T-helper 1 cell treated with Interleukin-12 subunit alpha and Interleukin-12 subunit beta and Interleukin-4 antibody, amounts not matched to agents 30 μg/mL and 1 μg/mL, for 36 hours (primary cell): ENCODE measurements around the gene APRT.

Source experiments
- H3K27ac Mint-ChIP-seq: one replicate; pipeline ENCODE4 v1.8.0; 2021; ENCODE audit warnings: mild to moderate bottlenecking, mixed read lengths
- H3K27me3 Mint-ChIP-seq: one replicate; pipeline ENCODE4 v1.8.0; 2021; ENCODE audit warnings: low read depth, mixed read lengths
- H3K36me3 Mint-ChIP-seq: one replicate; pipeline ENCODE4 v1.8.0; 2021; ENCODE audit warnings: low read depth, mixed read lengths
- H3K4me1 Mint-ChIP-seq: one replicate; pipeline ENCODE4 v1.8.0; 2021; ENCODE audit warnings: low read depth, mixed read lengths
- H3K4me3 Mint-ChIP-seq: one replicate; pipeline ENCODE4 v1.8.0; 2021; ENCODE audit warnings: mild to moderate bottlenecking, moderate library complexity, mixed read lengths
- H3K9me3 Mint-ChIP-seq: one replicate; pipeline ENCODE4 v1.8.0; 2021; ENCODE audit warnings: mixed read lengths

The APRT gene

GRCh38 chr16:88811769-88812512 is at the start of gene APRT:
APRT (minus strand) TSS chr16:88811928; CDS start chr16:88811899, 29 bp downstream.
- peak within 1 kb of the TSS; percentile 98 for H3K27ac Mint-ChIP-seq
- H3K9me3 Mint-ChIP-seq: no peaks in the 10 kb centered on the region
- no peaks in the 10 kb centered on the region for H3K27me3 Mint-ChIP-seq
- peak within 1 kb of the TSS; percentile 95 for H3K4me3 Mint-ChIP-seq
- H3K4me1 Mint-ChIP-seq: peaks cover 11% of the 10 kb centered on the region
- peaks cover 9% of the 10 kb centered on the region for H3K36me3 Mint-ChIP-seq

GRCh38 chr16:88861359-88861758 is 49.6 kb upstream of the APRT start:
- Mint-ChIP-seq H3K9me3 (no peaks in the 10 kb centered on the region), H3K36me3 (peaks cover 7% of the 10 kb centered on the region), H3K4me1 (peaks cover 11% of the 10 kb centered on the region), H3K27me3 (no peaks in the 10 kb centered on the region), H3K4me3 (no peak overlapping the region), H3K27ac (no peak overlapping the region)

GRCh38 chr16:88859381-88860091 is 47.8 kb upstream of the APRT start:
- H3K4me1 Mint-ChIP-seq: peaks cover 18% of the 10 kb centered on the region
- no peaks in the 10 kb centered on the region for H3K9me3 Mint-ChIP-seq
- H3K27ac Mint-ChIP-seq: no peak overlapping the region
- peaks cover 7% of the 10 kb centered on the region for H3K36me3 Mint-ChIP-seq
- no peak overlapping the region for H3K4me3 Mint-ChIP-seq
- no peaks in the 10 kb centered on the region for H3K27me3 Mint-ChIP-seq

DNA sequence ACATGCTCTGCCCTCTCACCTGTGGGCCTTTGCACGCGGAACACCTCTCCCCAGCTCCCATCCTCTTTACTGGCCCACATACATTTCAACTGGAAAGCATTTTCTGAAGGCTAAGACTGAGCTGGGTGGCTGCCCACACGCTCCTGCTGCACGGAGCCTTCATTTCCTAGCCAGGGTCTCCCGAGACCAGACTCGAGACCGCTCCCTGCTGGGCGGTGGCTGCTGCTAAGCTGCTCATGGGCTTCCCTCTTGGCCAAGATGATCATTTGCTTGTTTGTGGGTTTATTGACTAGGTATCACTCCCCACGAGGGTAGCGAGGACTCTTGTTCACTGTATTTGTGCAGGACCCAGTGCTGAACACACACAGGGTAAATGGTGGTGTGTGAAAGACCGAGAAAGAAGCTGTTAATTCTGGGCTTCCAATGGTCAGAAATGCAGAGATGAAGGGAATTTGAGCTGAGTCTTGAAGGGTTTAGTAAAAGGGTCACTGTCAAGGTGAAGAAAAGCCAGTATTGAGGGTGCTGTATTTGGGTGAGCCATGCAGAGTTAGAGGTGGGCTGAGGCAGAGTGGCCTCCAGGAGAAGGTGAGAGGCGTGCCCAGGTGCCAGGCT is 46.1 kb upstream of the APRT start:
- H3K27ac Mint-ChIP-seq: peak overlapping the region; percentile 91
- peaks cover 7% of the 10 kb centered on the region for H3K36me3 Mint-ChIP-seq
- no peaks in the 10 kb centered on the region for H3K9me3 Mint-ChIP-seq
- H3K4me1 Mint-ChIP-seq: peaks cover 18% of the 10 kb centered on the region
- H3K4me3 Mint-ChIP-seq: peak overlapping the region; percentile 99
- H3K27me3 Mint-ChIP-seq: no peaks in the 10 kb centered on the region

GRCh38 chr16:88856828-88857727 is 45.4 kb upstream of the APRT start, which contains the start of the genes GALNS and TRAPPC2L:
GALNS (minus strand) TSS chr16:88856947; CDS start chr16:88856877, 70 bp downstream.
TRAPPC2L (plus strand) TSS chr16:88857127; CDS start chr16:88857151, 24 bp downstream.
- H3K4me3 Mint-ChIP-seq: peak within 1 kb of the TSS; percentile 99
- peak within 1 kb of the TSS; percentile 91 for H3K27ac Mint-ChIP-seq
- H3K9me3 Mint-ChIP-seq: no peaks in the 10 kb centered on the region
- peaks cover 18% of the 10 kb centered on the region for H3K4me1 Mint-ChIP-seq
- H3K36me3 Mint-ChIP-seq: peaks cover 7% of the 10 kb centered on the region
- no peaks in the 10 kb centered on the region for H3K27me3 Mint-ChIP-seq

DNA sequence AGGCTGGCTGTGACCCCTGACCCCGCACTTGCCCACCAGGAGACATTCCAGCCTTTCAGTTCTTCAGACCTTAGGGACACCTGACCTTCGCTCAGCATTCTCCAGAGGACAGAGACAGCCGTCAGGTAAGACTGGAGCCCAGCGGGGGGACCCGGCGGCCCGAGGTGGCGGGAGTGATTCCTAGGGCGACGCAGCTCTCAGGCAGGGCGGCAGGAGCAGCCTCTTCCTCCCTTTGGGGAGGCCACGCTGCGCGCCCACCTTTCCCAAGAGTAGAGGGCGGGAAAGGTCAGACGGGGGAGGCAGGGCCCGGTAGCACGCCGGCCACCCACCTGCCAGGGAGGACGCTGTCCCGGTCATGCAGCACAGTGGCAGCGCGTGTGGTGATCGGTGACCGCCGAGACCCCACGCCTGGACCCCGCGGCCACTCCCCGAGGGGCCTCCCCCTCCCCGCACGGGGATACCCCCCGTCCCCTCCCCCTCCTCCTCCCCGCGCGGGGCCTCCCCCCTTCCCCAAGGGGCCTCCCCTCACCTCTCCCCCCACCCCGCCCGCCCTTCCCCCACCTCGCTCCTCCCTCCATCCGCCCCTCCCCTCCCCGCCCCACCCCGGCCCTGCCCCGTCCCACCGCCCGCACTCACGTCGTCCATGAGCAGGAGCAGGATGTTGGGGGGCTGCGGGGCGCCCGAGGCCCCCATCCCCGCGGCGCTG is 44.5 kb upstream of the APRT start:
- Mint-ChIP-seq H3K4me3 (peak overlapping the region; percentile 99), H3K4me1 (peaks cover 18% of the 10 kb centered on the region), H3K27me3 (no peaks in the 10 kb centered on the region), H3K27ac (no peak overlapping the region), H3K36me3 (peaks cover 7% of the 10 kb centered on the region), H3K9me3 (no peaks in the 10 kb centered on the region)

DNA sequence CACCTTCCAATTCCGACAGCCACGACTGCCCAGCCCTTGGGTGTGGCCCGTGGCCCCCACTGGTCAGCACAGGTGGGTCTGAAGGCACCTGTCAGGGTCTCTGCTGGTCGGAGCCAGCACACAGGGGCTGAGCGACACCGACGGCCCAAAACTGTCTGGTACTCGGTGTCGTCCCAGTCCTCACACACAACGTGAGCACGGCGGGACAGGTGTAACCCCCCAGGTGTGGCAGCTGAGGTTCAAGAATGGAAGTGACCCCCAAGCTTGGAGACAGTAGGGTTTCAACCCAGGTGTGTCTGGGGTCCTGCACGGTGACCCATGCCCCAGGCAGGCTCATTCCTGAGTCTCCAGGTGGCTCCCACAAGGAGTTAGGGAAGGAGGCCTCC is 44.0 kb upstream of the APRT start:
- Mint-ChIP-seq H3K4me3 (peak overlapping the region; percentile 77), H3K27ac (no peak overlapping the region), H3K4me1 (peaks cover 18% of the 10 kb centered on the region), H3K9me3 (no peaks in the 10 kb centered on the region), H3K36me3 (peaks cover 7% of the 10 kb centered on the region), H3K27me3 (no peaks in the 10 kb centered on the region)

GRCh38 chr16:88855176-88855575 is 43.4 kb upstream of the APRT start:
- Mint-ChIP-seq H3K9me3 (no peaks in the 10 kb centered on the region), H3K4me3 (peak overlapping the region; percentile 75), H3K4me1 (peaks cover 18% of the 10 kb centered on the region), H3K36me3 (peaks cover 7% of the 10 kb centered on the region), H3K27ac (peak overlapping the region; percentile 73), H3K27me3 (no peaks in the 10 kb centered on the region)

GRCh38 chr16:88854306-88855111 is 42.8 kb upstream of the APRT start:
- Mint-ChIP-seq H3K4me1 (peaks cover 18% of the 10 kb centered on the region), H3K9me3 (no peaks in the 10 kb centered on the region), H3K36me3 (peaks cover 7% of the 10 kb centered on the region), H3K4me3 (peak overlapping the region; percentile 75), H3K27ac (no peak overlapping the region), H3K27me3 (no peaks in the 10 kb centered on the region)

- Mint-ChIP-seq H3K4me1 (peaks cover 16% of the 10 kb centered on the region), H3K36me3 (peaks cover 7% of the 10 kb centered on the region), H3K27me3 (no peaks in the 10 kb centered on the region), H3K9me3 (no peaks in the 10 kb centered on the region), H3K4me3 (no peak overlapping the region), H3K27ac (no peak overlapping the region)
Observed at GRCh38 chr16:88853325-88853941, 41.7 kb upstream of the APRT start.

- Mint-ChIP-seq H3K9me3 (no peaks in the 10 kb centered on the region), H3K4me1 (peaks cover 7% of the 10 kb centered on the region), H3K27ac (no peak overlapping the region), H3K27me3 (no peaks in the 10 kb centered on the region), H3K4me3 (no peak overlapping the region), H3K36me3 (no peaks in the 10 kb centered on the region)
Observed at GRCh38 chr16:88851616-88852015, 39.9 kb upstream of the APRT start.

DNA sequence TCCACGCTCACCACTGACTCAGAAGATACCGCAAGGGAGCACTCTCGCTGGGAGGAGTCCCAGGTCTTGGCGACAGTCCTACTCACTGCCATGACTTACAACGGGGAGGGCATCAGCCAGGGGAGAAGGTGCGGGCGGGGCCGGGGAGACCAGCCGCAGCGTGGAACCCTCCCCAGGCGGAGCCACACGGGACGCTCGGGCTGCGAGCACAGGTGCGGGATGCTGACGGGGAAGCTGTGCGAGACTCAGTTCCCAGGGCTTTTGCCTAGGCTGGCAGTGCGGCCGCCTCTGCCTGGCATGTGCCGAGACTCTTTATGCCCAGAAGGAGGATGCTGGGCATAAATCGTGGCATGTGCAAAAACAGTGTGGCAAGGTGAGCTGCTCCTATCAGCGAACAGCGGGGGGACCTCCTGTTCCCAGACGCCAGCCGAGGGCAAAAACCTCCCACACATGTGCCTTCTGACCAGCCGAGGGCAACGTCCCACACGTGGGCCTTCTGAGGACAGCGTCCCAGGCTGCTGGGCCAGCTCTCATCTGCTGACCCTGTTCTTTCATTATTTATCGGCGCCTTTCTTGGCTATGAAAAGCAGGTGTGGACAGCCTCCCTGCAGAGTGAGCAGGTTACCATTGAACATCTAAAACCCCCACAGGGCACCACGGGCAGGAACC is 38.9 kb upstream of the APRT start:
- Mint-ChIP-seq H3K36me3 (no peaks in the 10 kb centered on the region), H3K4me1 (peaks cover 7% of the 10 kb centered on the region), H3K4me3 (no peak overlapping the region), H3K9me3 (no peaks in the 10 kb centered on the region), H3K27ac (no peak overlapping the region), H3K27me3 (no peaks in the 10 kb centered on the region)
